K562 (cell line): ENCODE measurements around the gene SPOCD1. TPM values are rescaled to one million over a fixed set of nuclear protein-coding genes. Genes with fewer than 3 reads are reported as not detected.

Experiments
- ATAC-seq: fragments of 200-7000 bp; cut with Tn5 transposase; 3 replicates; pipeline ENCODE4 v1.9.1; 2020; ENCODE audit warnings: moderate library complexity
- BruUV-seq: library from RNA; stranded (reverse); fragments of 400-500 nt; replicated peaks from 2 replicates; lab custom pipeline; 2021; lab: Mats Ljungman, UMichigan
- CTCF ChIA-PET: fragments of 300-600 bp; formaldehyde crosslinking; extraction: SDS; loops from one replicate; lab custom pipeline; 2021; ENCODE audit warnings: low intra/inter-chr PET ratio; lab: Yijun Ruan, JAX
- POLR2A ChIA-PET: fragments of 300-600, 350-650 bp; sonication (Branson Sonifier 250); formaldehyde crosslinking; extraction: SDS; loops from one replicate; lab custom pipeline; 2021; ENCODE audit warnings: antibody characterized with exemption, inconsistent platforms; lab: Yijun Ruan, JAX
- DNase-seq, 4 experiments: peaks; one replicate each; pipeline versions ENCODE4 v3.0.0 to v3.0.0-alpha.2; 2011 to 2018; ENCODE audit warnings: low spot score in 3 of 4, mixed read lengths in 3 of 4; ENCODE audit errors: extremely low read depth in 1 of 4
- FAIRE-seq: peaks from 2 replicates; lab custom pipeline; 2011; peaks lifted over from hg19 to GRCh38; lab: Jason Lieb, UNC
- H2AFZ ChIP-seq: 2 replicates; pipeline ENCODE4 v1.6.0; 2011; ENCODE audit warnings: low read depth, low read length, control low read depth, inconsistent platforms
- H3K27ac ChIP-seq: fragments of 200-600 bp; 3 replicates; pipeline ENCODE4 v1.8.0; 2011; ENCODE audit warnings: low read depth, mild to moderate bottlenecking, control low read depth, inconsistent platforms, low read length, moderate library complexity, mixed read lengths; ENCODE audit errors: extremely low read depth
- H3K27me3 ChIP-seq, 2 experiments: fragments of 300-600 bp in 1 of 2; 2 replicates in 1 of 2; 3 replicates in 1 of 2; pipeline versions ENCODE4 v1.6.0 to v1.8.0; 2011; ENCODE audit warnings: inconsistent platforms in 2 of 2, low read length in 2 of 2, mild to moderate bottlenecking in 1 of 2, mixed read lengths in 1 of 2, moderate library complexity in 1 of 2; ENCODE audit not compliant: control insufficient read depth in 2 of 2, insufficient read depth in 2 of 2
- H3K36me3 ChIP-seq: fragments of 300-600 bp; 3 replicates; pipeline ENCODE4 v1.8.0; 2011; ENCODE audit warnings: mild to moderate bottlenecking, low read length, inconsistent platforms; ENCODE audit not compliant: control insufficient read depth, insufficient read depth
- H3K4me1 ChIP-seq, 2 experiments: fragments of 200-600 bp in 1 of 2; replicated peaks in 1 of 2; 2 replicates in 1 of 2; 3 replicates in 1 of 2; pipeline versions ENCODE4 v1.5.1 to v1.8.0; 2011; ENCODE audit warnings: inconsistent platforms in 2 of 2, low read length in 2 of 2, mild to moderate bottlenecking in 1 of 2, mixed read lengths in 1 of 2, moderate library complexity in 1 of 2; ENCODE audit not compliant: control insufficient read depth in 2 of 2, insufficient read depth in 2 of 2
- H3K4me2 ChIP-seq: 2 replicates; pipeline ENCODE4 v1.6.1; 2011; ENCODE audit warnings: low read length, control low read depth, inconsistent platforms, mixed read lengths; ENCODE audit not compliant: insufficient read depth
- H3K4me3 ChIP-seq: fragments of 200-600 bp; sonication (generic), shearing (Covaris generic); 2 replicates; pipeline ENCODE4 v1.5.1; 2016; ENCODE audit warnings: control low read depth, inconsistent platforms
- H3K79me2 ChIP-seq: fragments of 200-600 bp; 3 replicates; pipeline ENCODE4 v1.8.0; 2011; ENCODE audit warnings: low read length, inconsistent platforms; ENCODE audit not compliant: control insufficient read depth, insufficient read depth
- H3K9ac ChIP-seq, 2 experiments: 2 replicates each; pipeline versions ENCODE4 v1.6.0 to v1.6.1; 2011; ENCODE audit warnings: low read depth in 2 of 2, low read length in 2 of 2, control low read depth in 1 of 2, inconsistent platforms in 1 of 2, mild to moderate bottlenecking in 1 of 2, mixed read lengths in 1 of 2; ENCODE audit not compliant: insufficient read depth in 1 of 2
- H3K9me1 ChIP-seq: one replicate; pipeline ENCODE4 v1.6.0; 2011; ENCODE audit warnings: inconsistent platforms, mild to moderate bottlenecking, low read length, moderate library complexity; ENCODE audit not compliant: control insufficient read depth, insufficient read depth
- H3K9me3 ChIP-seq: replicated peaks from 2 replicates; pipeline ENCODE4 v1.5.1; 2011; ENCODE audit warnings: low read depth, low read length, inconsistent platforms; ENCODE audit not compliant: control insufficient read depth, insufficient read depth
- H4K20me1 ChIP-seq: replicated peaks from 2 replicates; pipeline ENCODE4 v1.6.1; 2011; ENCODE audit warnings: low read length, inconsistent platforms, mixed read lengths; ENCODE audit not compliant: control insufficient read depth, insufficient read depth
- BMI1 ChIP-seq: fragments of 150-350 bp; IDR thresholded peaks from 2 replicates; pipeline ENCODE4 v1.6.1; 2014; ENCODE audit warnings: low read length
- CXXC5 ChIP-seq: fragments of 250-450 bp; sonication (Bioruptor Pico); IDR thresholded peaks from 2 replicates; pipeline ENCODE4 v1.8.0; 2022; ENCODE audit warnings: inconsistent platforms, mild to moderate bottlenecking, moderate library complexity
- EGR1 ChIP-seq: fragments of 450-650 bp; conservative IDR thresholded peaks from 2 replicates; pipeline ENCODE4 v1.6.1; 2017; ENCODE audit warnings: mild to moderate bottlenecking
- EHMT2 ChIP-seq: fragments of 450-650 bp; IDR thresholded peaks from 2 replicates; pipeline ENCODE4 v1.6.1; 2018; ENCODE audit warnings: antibody characterized with exemption
- GABPA ChIP-seq: fragments of 200-800 bp; sonication (Bioruptor generic); conservative IDR thresholded peaks from 2 replicates; pipeline ENCODE4 v1.6.1; 2016; ENCODE audit warnings: low read depth, missing genetic modification characterization, missing compliant biosample characterization
- IRF2 ChIP-seq: sonication (generic); formaldehyde crosslinking; IDR thresholded peaks from 2 replicates; pipeline ENCODE4 v1.8.1; 2022; ENCODE audit warnings: mild to moderate bottlenecking, missing genetic modification reagents
- MYC ChIP-seq, 2 experiments: fragments of 250-450 bp in 1 of 2; sonication (Bioruptor Pico) in 1 of 2; IDR thresholded peaks; 2 replicates each; pipeline versions ENCODE4 v1.5.1 to v1.6.1; 2012 to 2021; ENCODE audit warnings: low read depth in 2 of 2, borderline replicate concordance in 1 of 2, improper control_type of control experiment in 1 of 2, low read length in 1 of 2, mild to moderate bottlenecking in 1 of 2, moderate library complexity in 1 of 2
- NR3C1 ChIP-seq: sonication (generic); formaldehyde crosslinking; IDR thresholded peaks from 2 replicates; pipeline ENCODE4 v1.8.1; 2022; ENCODE audit warnings: missing genetic modification reagents
- SIN3A ChIP-seq, 2 experiments: fragments of 150-350 bp in 1 of 2; IDR thresholded peaks; 2 replicates each; pipeline ENCODE4 v1.6.1; 2011 to 2016; ENCODE audit warnings: borderline replicate concordance in 2 of 2, low read depth in 2 of 2, low read length in 2 of 2, mild to moderate bottlenecking in 2 of 2, moderate library complexity in 2 of 2; ENCODE audit not compliant: control insufficient read depth in 1 of 2
- WGBS: fragments of 100-300 bp; shearing (Covaris generic); methylation state at CpG from one replicate; pipeline ENCODE4 v1.1.6; 2016; ENCODE audit warnings: low coverage, mixed read lengths; ENCODE audit not compliant: insufficient coverage; ENCODE audit errors: missing lambda C conversion rate; 5-methylcytosine and 5-hydroxymethylcytosine counted together
- in situ Hi-C: fragments of 300-500 bp; cut with MboI; formaldehyde crosslinking; loops from 4 replicates; pipeline ENCODE4 v1.15.0; 2018; ENCODE audit warnings: inconsistent platforms, mixed read lengths
- intact Hi-C: fragments of 100-400 bp; cut with micrococcal nuclease; formaldehyde crosslinking; loops from 2 replicates; pipeline ENCODE4 v1.14.2; 2022
- polyA plus RNA-seq, 8 experiments: library from polyadenylated mRNA; depleted of rRNA in 4 of 8; stranded (reverse) in 5 of 8; unstranded in 3 of 8; fragments of >200 nt; fragmentation: Nextera tagmentation in 2 of 8; fragmentation: Illumina TruSeq in 1 of 8; extraction: Ambion mirVana in 2 of 8; extraction: Trizol in 1 of 8; gene quantifications; 2 replicates each; pipeline versions ENCODE4 v1.2.1 to v1.2.3, GENCODE V29; 2011 to 2014; ENCODE audit warnings: inconsistent platforms in 1 of 8, missing spikeins in 1 of 8
- total RNA-seq, 7 experiments: library from RNA; depleted of rRNA in 6 of 7; stranded (reverse); fragments of >200 nt in 6 of 7; fragmentation: Illumina TruSeq in 2 of 7; extraction: Trizol in 2 of 7; gene quantifications; 2 replicates each; pipeline versions ENCODE4 v1.2.1 to v1.2.3, GENCODE V29; 2011 to 2021; ENCODE audit warnings: low replicate concordance in 1 of 7

SPOCD1 gene
- total and polyA plus RNA-seq, 9 of the 15 experiments (the other 6 are each of a cell fraction or from before 2014, with no cell fraction given), result 0.03 to 0.71 (median 0.26) TPM; not detected in 1

DNA sequence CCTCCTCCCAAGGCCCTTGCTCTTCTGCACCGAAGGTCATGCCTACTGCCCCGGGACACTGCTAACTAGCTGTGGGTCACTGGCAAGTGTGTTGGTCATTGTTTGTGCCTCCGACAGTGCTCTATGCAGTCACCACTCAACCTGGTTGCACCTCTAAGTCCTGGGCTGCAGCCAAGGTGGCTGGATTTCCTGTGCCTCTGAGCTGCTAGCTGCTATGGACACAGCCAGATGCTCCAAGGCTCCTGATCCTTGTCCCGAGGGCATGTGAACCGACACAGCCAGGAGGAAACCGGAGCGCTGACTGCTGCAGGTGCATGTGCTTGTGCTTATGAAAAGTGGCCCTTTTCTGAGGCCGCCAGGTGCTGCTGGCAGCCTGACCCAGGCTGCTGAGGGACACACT, 14.7 kb upstream of the SPOCD1 start:
- peaks cover 23 to 38% of the 10 kb centered on the region in 2 experiments; a peak in 4 of 5 replicates for H3K4me1 ChIP-seq
- H3K9me1 ChIP-seq, result no peaks in the 10 kb centered on the region
- no TSS peak for BruUV-seq
- no peak overlapping the region for H3K4me3 ChIP-seq
- H3K9ac ChIP-seq, result peak overlapping the region in 1 of 2 experiments; percentile 24; a peak in 2 of 4 replicates
- no peak overlapping the region for H2AFZ ChIP-seq
- FAIRE-seq (no peak), ATAC-seq (no peak), DNase-seq (no peak)
- H3K9me3 ChIP-seq, result no peaks in the 10 kb centered on the region
- H3K79me2 ChIP-seq, result no peaks in the 10 kb centered on the region
- no peaks in the 10 kb centered on the region; a peak in 1 of 5 replicates for H3K27me3 ChIP-seq
- H3K27ac ChIP-seq, result no peak overlapping the region
- intact Hi-C loops (no loop called here), in situ Hi-C loops (no loop called here)
- no peaks in the 10 kb centered on the region for H3K36me3 ChIP-seq
- no peak overlapping the region for H3K4me2 ChIP-seq
- WGBS, result 68% methylated on average over 8 of the region's 8 CpGs
- TF ChIP-seq GABPA (tag) (no peak), CXXC5 (no peak), SIN3A (IDR thresholded peaks at IDR 0.05; ENCODE audit: borderline replicate concordance in 2 of 2, control insufficient read depth in 1 of 2, low read depth in 2 of 2, low read length in 2 of 2) (no peak), EHMT2 (no peak), EGR1 (no peak), MYC (IDR thresholded peaks at IDR 0.05; ENCODE audit: low read depth, low read length) (no peak), MYC (CRISPR knock-in tag; IDR thresholded peaks at IDR 0.05; ENCODE audit: borderline replicate concordance, low read depth) (no peak), IRF2 (CRISPR knock-in tag) (peak; percentile 67; the same call in 1 of the 2 replicates), BMI1 (no peak), NR3C1 (CRISPR knock-in tag) (0 out of 2 replicates have a peak, but pooled peaks have one; percentile 54)
- ChIA-PET POLR2A (interaction anchor here (1.1 to 2.4 kb wide), 3 partner anchors 9 to 121 kb away, joined by 3 to 5 read pairs (median 4); no protein-coding TSS in a partner anchor), CTCF (no interaction called here)
- no peaks in the 10 kb centered on the region for H4K20me1 ChIP-seq
